Frontal cortex (tissue), 4 donors: ENCODE results near the gene SYCE3. TPM values are rescaled to one million over a fixed set of nuclear protein-coding genes. Genes with fewer than 3 reads are reported as not detected.
"Not testable (repeated sequence)": the region's sequence is repeated elsewhere in the genome, so short reads cannot be mapped to it uniquely, and the experiment has no call there.

Experiments
- DNase-seq, 2 donors: peaks; one replicate each; pipeline ENCODE4 v3.0.0; 2012; ENCODE audit warnings: low spot score in 2 of 2
- FAIRE-seq: peaks from 2 replicates; lab custom pipeline; 2012; peaks lifted over from hg19 to GRCh38; lab: Jason Lieb, UNC
- total RNA-seq: library from RNA; depleted of rRNA; stranded (reverse); fragments of >200 nt; gene quantifications from one replicate; pipeline ENCODE4 v1.2.3, GENCODE V29; 2014
- donor health status: control.
- donor health status: control.
- donor health status: control.

The SYCE3 gene
- total RNA-seq, 1 donor from 2014 or later = not detected

DNA sequence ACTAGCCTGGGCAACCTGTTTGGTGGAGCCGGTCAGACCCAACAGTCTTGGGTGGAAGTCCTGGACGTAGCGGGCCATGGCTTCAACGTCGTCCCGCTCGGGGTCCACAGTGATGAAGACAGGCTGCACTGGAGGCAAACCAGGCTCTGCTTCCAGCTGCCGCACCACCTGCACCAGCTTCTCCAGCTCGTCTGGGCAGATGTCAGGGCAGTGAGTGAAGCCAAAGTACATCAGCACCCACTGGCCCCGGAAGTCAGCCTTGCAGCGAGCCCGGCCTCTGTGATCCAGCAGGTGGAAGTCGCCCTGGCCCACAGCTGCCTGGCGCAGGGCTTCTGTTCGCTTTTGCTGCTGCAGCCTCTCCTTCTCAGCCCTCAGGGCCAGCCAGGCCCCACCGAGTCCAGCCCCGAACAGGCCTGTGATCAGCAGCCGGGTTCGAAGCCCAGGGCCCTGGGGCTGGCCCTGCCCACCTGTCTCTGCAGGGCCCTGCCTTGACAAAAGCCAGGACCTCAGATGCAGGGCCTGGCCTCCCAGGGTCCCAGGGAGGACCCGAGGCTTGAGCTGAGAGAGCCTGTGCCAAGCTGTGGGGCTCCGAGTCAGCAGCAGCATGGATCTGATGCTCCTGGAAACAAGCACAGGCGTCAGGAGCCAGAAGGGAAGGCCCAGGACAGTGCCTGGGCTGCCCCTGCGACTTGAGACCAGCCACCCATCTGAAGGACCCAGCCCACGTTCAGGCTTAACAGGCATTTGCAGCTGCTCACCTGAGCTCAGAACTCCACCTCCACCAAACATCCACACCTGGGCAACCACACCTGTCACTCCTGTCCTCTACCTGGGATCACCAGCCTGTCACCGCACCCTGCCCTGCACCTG, 38.7 kb downstream of the SYCE3 start:
- FAIRE-seq (no peak), DNase-seq (no peak)

DNA sequence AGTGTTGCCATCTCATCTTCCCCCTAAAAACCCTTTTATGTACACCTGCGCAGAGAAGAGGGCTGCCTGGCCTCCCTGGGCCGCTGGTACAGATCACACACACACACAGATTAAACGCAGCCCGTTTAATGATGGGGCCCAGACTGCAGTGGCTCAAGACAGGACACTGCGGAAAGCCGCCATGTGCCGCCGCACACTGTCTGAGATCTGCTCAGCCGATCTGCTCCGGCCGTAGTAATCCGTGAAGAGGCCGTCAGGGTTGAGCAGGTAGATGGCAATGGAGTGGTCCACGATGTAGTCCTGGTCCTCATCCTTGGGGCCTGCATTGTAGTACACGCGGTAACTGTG, 39.3 kb downstream of the SYCE3 start:
- FAIRE-seq (no peak), DNase-seq (no peak)

DNA sequence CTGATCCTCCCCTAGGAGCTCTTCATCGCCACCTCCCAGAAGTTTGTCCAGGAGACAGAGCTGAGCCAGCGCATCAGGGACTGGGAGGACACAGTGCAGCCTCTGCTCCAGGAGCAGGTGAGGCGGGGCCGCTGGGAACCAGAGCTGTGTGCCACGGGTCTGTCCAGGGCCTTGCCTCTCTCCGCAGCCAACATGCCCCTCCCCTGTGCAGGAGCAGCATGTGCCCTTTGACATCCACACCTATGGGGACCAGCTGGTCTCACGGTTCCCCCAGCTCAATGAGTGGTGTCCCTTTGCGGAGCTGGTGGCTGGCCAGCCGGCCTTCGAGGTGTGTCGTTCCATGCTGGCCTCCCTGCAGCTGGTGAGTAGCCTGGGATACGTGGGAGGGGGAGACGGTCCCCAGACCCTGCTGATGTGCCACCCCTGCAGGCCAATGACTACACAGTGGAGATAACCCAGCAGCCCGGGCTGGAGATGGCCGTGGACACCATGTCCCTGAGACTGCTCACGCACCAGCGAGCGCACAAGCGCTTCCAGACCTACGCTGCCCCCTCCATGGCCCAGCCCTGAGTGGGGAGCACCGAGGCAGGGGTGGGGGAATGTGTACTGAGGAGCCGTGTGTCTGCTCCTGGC, 39.8 kb downstream of the SYCE3 start:
- no peak for FAIRE-seq
- DNase-seq = no peak

DNA sequence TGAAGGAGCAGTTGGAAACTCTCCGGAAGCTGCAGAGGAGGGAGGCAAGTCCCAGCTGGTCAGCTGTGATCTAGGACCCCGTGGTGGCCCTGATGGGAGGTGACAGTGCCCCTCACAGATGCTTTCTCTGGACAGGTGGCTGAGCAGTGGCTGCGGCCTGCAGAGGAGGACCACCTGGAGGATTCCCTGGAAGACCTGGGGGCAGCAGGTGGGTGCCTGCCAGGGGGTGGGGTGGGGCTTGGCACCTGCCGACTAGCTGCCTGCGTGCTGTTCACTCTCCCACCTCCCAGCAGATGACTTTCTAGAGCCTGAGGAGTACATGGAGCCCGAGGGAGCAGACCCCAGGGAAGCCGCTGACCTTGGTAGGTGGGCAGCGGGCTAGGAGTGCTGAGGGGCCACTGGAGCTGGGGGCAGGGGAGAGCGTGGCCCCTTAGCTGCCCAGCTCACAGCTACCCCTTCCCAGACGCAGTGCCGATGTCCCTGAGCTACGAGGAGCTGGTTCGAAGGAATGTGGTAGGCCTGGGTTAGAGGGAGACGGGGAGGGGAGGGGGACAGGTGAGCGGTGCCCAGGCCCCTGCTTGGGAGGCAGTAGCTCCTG, 40.4 kb downstream of the SYCE3 start:
- no peak for FAIRE-seq

DNA sequence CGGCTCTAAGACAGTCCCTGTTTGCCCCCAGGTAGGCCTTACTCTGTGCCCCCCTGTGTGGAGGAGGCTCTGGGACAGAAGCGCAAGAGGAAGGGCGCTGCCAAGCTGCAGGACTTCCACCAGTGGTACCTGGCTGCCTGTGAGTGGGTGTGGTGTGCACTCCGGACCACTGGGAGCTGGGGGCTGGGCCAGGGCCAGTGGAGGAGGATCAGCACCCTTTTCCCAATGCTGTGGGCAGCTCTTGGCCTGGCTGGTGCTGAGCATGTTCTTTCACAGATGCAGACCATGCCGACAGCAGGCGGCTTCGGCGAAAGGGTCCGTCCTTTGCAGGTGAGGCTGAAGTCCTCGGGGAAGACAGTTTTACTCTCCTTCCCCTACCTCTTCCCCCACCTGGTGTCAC, 41.0 kb downstream of the SYCE3 start:
- no peak for DNase-seq
- no peak for FAIRE-seq

More for the DNA sequence above, 40.4 kb downstream of the SYCE3 start:
- DNase-seq = no peak

DNA sequence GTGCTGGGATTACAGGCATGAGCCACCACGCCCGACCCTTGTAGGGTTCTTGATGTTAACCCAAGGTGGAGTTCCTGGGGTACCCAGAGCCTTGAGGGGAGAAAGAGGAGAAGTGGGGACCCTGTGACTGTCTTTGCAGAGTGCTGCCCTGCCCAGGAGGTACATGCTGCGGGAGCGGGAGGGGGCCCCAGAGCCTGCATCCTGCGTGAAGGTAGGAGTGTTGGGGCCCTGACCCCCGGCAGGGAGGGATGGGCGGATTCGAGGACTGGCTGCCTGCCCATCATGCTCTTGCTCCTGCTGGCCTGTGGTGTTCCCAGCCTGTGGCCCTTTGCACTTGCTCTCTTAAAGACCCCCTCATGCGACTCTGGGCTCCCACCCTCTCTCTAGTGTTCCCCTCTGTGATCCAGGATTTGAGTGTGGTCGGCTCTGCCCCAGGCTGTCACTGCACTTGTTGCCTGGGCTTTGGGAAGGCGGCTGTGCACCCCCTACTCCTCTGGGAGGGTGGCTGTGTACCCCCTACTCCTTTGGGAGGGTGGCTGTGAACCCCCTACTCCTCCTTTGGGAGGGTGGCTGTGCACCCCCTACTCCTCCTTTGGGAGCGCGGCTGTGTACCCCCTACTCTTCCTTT, 41.8 kb downstream of the SYCE3 start:
- DNase-seq = no peak

DNA sequence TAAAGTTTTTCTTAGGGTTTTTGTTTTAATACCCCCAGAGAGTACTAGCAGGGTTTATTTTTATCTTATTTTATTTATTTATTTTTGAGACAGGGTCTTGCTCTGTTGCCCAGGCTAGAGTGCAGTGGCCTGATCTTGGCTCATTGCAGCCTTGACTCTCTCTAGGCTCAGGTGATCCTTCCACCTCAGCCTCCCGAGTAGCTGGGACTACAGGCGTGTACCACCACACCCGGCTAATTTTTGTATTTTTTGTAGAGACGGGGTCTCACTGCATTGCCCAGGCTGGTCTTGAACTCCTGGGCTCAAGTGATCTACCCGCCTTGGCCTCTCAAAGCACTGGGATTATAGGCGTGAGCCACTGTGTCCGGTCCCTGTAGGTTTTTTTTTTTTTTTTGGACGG, 42.5 kb downstream of the SYCE3 start:
- not testable (repeated sequence) for FAIRE-seq, DNase-seq

More for the DNA sequence above, 41.8 kb downstream of the SYCE3 start:
- FAIRE-seq = no peak

DNA sequence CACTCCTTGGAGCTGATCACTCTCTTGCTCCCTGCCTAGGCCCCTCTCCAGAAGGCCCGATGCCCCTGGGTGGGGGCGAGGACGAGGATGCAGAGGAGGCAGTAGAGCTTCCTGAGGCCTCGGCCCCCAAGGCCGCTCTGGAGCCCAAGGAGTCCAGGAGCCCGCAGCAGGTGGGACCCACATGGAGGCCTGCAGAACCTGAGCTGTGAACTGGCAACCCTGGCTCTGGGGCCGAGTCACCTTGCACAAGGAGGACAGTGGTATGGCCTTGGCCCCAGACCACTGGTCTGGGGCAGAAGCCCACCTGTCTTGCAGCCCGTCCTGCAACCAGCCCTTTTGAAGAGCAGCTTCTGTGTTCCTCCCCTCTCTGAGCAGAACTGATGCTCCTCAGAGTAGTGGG, 43.6 kb downstream of the SYCE3 start:
- DNase-seq (no peak), FAIRE-seq (no peak)

DNA sequence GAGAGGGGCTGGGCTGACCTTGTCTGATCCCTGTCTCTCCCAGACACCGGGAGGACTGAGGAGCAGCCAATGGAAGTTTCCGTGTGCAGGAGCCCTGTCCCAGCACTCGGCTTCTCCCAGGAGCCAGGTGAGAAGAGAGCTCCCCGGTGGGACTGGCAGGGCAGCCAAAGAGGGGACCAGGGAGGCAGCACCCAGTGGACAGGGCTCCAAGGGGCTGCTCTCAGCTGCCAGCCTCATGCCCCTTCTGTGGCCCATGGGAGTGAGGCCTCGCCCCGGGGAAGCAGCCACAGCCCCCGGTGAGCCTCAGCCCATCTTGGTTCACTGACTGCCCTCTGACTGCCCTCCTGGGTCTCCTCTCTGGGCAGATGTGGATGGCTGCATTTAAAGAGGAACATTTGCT, 44.1 kb downstream of the SYCE3 start:
- DNase-seq = no peak
- FAIRE-seq = no peak

DNA sequence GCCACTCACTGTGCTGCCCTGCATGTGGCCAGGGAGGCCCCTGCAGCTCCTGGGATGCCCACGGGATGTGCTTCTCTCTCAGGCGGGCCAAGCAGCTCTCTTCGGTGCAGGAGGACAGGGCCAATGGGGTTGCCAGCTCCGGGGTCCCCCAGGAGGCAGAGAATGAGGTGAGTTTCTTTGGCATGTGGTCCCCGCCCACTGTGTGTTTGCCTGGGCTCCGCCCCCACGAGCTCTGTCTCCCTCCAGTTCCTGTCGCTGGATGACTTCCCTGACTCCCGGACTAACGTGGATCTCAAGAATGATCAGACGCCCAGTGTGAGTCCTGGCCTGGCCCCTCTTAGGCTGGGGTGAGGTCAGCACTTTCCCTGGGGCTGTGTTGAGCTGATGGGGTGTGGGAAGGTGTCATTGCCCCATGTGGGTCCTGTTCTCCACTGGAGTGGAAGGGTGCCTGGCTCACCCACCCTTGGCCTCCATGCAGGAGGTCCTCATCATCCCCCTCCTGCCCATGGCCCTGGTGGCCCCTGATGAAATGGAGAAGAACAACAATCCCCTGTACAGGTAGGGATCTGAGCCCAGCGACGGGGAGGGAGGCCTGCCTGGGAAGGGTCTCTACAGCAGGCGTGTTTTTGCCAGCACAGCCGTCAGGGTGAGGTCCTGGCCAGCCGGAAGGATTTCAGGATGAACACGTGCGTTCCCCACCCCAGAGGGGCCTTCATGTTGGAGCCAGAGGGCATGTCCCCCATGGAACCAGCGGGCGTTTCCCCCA, 45.0 kb downstream of the SYCE3 start:
- no peak for FAIRE-seq
- DNase-seq = no peak

DNA sequence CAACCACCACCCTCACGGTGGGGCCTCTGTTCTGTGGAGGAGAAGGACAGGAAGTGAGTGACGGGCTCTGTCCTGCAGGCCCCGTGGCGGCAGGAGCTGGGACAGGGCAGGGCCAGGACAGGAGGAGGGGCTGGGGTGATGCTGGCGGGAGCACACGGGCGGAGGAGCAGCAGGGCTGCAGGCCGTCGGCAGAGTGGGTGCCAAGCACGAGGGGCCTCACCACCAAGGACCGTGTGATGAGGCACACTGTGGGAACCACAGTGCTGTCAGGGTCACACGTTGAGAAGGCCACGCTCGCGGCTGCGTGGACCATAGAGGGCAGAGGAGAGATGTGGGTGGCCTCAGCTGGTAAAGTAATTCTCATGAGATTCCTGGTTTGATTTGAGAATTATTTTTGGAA, 45.8 kb downstream of the SYCE3 start:
- FAIRE-seq (no peak), DNase-seq (no peak)

DNA sequence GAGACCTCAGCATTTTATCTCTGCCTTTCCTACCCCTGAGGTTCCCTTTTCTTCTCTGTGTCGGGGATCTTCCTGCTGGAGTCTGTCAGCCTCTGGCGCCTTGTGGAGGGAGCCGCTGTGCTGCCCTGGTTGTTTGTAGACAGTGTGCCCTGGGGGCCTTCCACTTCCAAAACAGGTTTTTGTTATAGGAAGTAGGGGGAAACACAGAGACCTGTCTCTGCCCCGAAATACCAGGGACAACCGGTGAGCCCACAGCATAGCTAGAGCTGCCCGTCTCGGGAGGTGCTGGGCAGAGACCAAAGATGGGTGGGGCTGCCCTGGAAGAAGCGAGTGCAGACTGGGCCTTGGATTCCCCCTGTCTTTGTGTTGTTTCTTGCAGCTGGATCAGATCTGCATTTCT, 46.7 kb downstream of the SYCE3 start:
- FAIRE-seq = no peak

DNA sequence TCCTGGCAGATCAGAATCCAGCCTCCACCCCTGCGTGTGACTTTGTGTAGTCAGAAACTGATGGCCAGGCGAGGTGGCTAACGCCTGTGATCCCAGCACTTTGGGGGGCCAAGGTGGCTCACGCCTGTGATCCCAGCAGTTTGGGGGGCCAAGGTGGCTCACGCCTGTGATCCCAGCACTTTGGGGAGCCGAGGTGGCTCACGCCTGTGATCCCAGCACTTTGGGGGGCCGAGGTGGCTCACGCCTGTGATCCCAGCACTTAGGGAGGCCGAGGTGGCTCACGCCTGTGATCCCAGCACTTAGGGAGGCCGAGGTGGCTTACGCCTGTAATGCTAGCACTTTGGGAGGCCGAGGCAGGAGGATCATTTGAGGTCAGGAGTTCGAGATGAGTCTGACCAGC, 49.5 kb downstream of the SYCE3 start:
- DNase-seq (no peak), FAIRE-seq (no peak)

More for the DNA sequence above, 46.7 kb downstream of the SYCE3 start:
- no peak for DNase-seq

DNA sequence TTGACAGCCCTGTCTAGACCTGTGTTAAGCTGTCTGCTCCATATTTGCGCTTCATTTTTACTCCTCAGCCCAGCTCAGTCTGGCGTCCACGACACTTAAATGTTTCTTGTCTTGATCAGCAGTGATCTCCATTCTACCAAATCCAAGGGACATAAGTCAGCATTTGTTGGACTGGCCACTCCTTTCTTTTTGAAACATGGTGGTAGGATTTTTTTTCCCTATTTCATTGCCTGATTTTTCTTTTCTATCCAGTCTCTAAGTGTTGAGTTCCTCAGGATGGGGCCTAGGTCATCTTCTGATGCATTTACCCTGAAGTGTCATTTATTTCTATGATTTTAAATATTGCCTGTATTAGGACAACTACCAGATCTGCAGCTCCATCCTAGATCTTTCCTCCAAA, 53.8 kb downstream of the SYCE3 start:
- FAIRE-seq = no peak
- DNase-seq = no peak

DNA sequence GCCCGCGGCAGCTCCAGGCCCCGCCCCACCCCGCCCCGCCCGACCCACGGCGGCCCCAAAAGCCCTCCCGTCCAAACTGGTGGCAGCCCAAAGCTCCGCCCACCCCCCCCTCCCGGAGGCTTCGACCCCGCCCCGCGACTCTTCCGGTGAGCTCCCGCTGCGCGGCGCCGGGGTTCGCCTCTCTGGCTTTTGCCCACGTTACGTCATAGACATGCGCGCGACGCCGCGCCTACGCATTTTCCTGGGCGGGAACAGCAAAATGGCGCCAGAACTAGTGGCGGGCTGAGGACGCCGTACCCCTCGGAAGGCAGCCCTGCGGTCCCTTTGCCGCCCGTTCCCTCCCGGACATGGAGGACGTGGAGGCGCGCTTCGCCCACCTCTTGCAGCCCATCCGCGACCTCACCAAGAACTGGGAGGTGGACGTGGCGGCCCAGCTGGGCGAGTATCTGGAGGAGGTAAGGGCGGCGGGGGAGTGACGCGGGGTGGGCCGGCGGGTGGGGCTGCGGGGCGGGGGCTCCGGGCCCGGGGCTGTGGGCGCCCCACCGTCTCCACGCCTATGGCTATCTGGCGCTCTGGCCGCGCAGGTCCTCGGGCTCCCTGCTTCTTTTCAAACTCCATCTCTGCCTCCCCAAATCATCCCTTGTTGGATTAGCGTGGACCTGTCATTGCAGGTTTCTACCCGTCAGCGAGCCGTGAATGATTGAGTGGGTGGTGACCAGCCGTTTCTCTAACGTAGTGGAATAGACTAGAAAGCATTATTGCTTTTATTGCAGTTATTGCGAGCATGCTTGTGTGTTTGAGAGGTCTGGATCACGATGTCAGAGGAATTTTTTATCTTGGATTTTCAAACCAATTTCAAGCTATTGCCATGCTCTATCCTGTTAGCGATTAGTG, 54.5 kb downstream of the SYCE3 start, which contains the start of gene NCAPH2:
TSS of gene NCAPH2 (plus strand) at position 234 of the 894 bp plus-strand sequence. CDS start at position 348, 114 bp downstream.
- DNase-seq = peak; percentile 100
- FAIRE-seq = no peak

DNA sequence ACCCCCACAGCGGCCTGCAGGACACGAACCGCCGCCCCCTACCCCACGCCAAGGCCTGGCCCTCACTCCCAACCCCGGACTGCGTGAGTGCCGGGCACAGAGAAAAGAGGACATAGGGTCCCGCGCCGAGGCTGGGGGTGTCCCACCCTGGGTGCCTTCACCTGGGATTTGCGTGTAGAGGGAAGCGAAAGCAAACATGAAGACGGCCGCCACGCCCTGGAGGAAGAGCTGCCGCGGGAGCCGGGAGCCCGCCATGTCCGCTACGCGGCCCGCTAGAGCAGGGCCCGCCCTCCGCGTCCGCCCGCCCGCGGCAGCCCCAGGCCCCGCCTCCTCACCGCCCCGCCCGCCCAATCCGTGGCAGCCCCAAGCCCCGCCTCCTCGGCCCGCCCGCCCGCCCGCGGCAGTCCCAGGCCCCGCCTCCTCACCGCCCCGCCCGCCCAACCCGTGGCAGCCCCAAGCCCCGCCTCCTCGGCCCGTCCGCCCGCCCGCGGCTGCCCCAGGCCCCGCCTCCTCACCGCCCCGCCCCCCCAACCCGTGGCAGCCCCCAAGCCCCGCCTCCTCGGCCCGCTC, 55.2 kb downstream of the SYCE3 start, which contains the start of gene LMF2:
TSS of gene LMF2 (minus strand) at position 282 of the 570 bp plus-strand sequence. CDS start at position 255, 27 bp downstream.
- no peak for FAIRE-seq
- DNase-seq = peak in 1 of 2 donors; percentile 99

DNA sequence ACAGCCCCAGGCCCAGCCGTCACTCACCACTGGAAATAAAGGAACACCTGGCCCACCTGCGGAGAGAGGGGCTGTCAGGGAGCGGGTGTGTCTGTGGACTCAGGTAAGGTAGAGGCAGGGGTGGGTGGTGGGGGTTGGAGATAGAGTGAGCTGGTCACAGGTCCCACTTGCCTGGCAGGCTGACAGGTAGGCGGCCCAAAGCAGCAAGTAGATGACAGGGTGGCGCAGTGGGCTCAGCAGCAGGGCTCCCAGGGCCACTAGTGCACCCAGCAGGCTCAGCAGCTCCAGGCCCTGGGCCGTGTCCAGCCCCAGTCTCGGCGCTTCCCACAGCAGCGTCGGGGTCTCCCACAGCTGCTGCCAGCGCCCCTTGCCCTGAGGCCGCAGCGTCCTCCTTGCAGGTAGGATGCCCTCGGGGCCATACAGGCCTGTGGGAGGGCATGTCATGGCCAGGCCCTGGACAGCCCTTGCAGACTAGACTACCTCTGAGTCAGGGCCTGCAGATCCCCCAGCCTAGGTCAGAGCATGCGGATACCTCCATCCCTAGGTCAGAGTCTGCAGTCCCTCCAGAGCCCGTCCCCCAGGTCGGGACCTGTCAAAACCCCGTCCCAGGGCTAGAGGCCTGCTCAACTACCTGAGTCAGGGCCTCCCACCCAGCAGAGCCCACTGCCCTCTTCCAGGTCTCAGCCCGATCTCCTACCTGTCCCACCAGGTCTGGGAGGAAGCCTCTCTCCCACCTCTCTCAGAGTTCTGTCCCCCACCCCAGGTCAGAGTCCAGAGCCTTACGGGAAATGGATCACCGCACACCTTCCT, 55.9 kb downstream of the SYCE3 start:
- FAIRE-seq (no peak), DNase-seq (peak in 1 of 2 donors; percentile 52)
